ENCODE data around the gene EID2B.
A peak's percentile ranks its signal among the peaks of the same experiment; 100 is the strongest.

The EID2B gene

GRCh38 chr19:39544226-39544903 is 11.7 kb upstream of the EID2B start:
- Histone ChIP-seq H3K4me1 (no peaks in the 10 kb centered on the region), H3K27me3 (ENCODE audit: control insufficient read depth, insufficient read depth, low read length) (no peaks in the 10 kb centered on the region), H3K27ac (no peak overlapping the region), H3K4me2 (ENCODE audit: low read length) (no peak overlapping the region), H3K36me3 (ENCODE audit: control insufficient read depth, insufficient read depth, low read length) (no peaks in the 10 kb centered on the region), H3K9ac (no peak overlapping the region), H3K9me3 (ENCODE audit: control insufficient read depth, low read length) (no peaks in the 10 kb centered on the region), H3K79me2 (no peaks in the 10 kb centered on the region), H3K4me3 (ENCODE audit: low read depth, low read length) (no peak overlapping the region), H2AFZ (no peak overlapping the region)
- no peak for TF ChIP-seq CTCF (IDR thresholded peaks at IDR 0.05)

- no peak overlapping the region for H3K4me2 ChIP-seq (ENCODE audit: low read length)
- H3K27me3 ChIP-seq (ENCODE audit: control insufficient read depth, insufficient read depth, low read length): no peaks in the 10 kb centered on the region
- H3K9ac ChIP-seq: no peak overlapping the region
- H3K9me3 ChIP-seq (ENCODE audit: control insufficient read depth, low read length): no peaks in the 10 kb centered on the region
- H3K36me3 ChIP-seq (ENCODE audit: control insufficient read depth, insufficient read depth, low read length): no peaks in the 10 kb centered on the region
- no peak overlapping the region for H3K4me3 ChIP-seq (ENCODE audit: low read depth, low read length)
- H3K4me1 ChIP-seq: no peaks in the 10 kb centered on the region
- TF ChIP-seq CTCF (IDR thresholded peaks at IDR 0.05): no peak
- no peak overlapping the region for H2AFZ ChIP-seq
- H3K79me2 ChIP-seq: no peaks in the 10 kb centered on the region
- no peak overlapping the region for H3K27ac ChIP-seq
Measured at GRCh38 chr19:39543477-39543857, 10.8 kb upstream of the EID2B start.

GRCh38 chr19:39542206-39542605 is 9.6 kb upstream of the EID2B start:
- no peak overlapping the region for H3K4me3 ChIP-seq (ENCODE audit: low read depth, low read length)
- H3K27me3 ChIP-seq (ENCODE audit: control insufficient read depth, insufficient read depth, low read length): no peaks in the 10 kb centered on the region
- TF ChIP-seq CTCF (IDR thresholded peaks at IDR 0.05): no peak
- H3K4me1 ChIP-seq: peaks cover 6% of the 10 kb centered on the region
- no peak overlapping the region for H3K4me2 ChIP-seq (ENCODE audit: low read length)
- no peak overlapping the region for H3K27ac ChIP-seq
- H3K9me3 ChIP-seq (ENCODE audit: control insufficient read depth, low read length): no peaks in the 10 kb centered on the region
- H3K79me2 ChIP-seq: no peaks in the 10 kb centered on the region
- no peaks in the 10 kb centered on the region for H3K36me3 ChIP-seq (ENCODE audit: control insufficient read depth, insufficient read depth, low read length)
- peak overlapping the region; percentile 2 for H2AFZ ChIP-seq
- H3K9ac ChIP-seq: no peak overlapping the region

- H3K9ac ChIP-seq: no peak overlapping the region
Measured at GRCh38 chr19:39540333-39540673, 7.7 kb upstream of the EID2B start.

More at GRCh38 chr19:39540333-39540673, 7.7 kb upstream of the EID2B start:
- Histone ChIP-seq H2AFZ (peak overlapping the region; percentile 78), H3K9me3 (ENCODE audit: control insufficient read depth, low read length) (no peaks in the 10 kb centered on the region), H3K4me3 (ENCODE audit: low read depth, low read length) (no peak overlapping the region), H3K79me2 (peaks cover 5% of the 10 kb centered on the region), H3K4me1 (peaks cover 6% of the 10 kb centered on the region), H3K36me3 (ENCODE audit: control insufficient read depth, insufficient read depth, low read length) (no peaks in the 10 kb centered on the region), H3K4me2 (ENCODE audit: low read length) (no peak overlapping the region), H3K27ac (no peak overlapping the region), H3K27me3 (ENCODE audit: control insufficient read depth, insufficient read depth, low read length) (no peaks in the 10 kb centered on the region)
- no peak for TF ChIP-seq CTCF (IDR thresholded peaks at IDR 0.05)
